GM19468 (cell line): ENCODE measurements around the gene HBM.
"Not testable (repeated sequence)": the region's sequence is repeated elsewhere in the genome, so short reads cannot be mapped to it uniquely, and the experiment has no call there.

Source experiments
- ATAC-seq: cut with Tn5 transposase; IDR thresholded peaks from one replicate; pipeline ENCODE4 v1.9.1; 2021; ENCODE audit warnings: mild to moderate bottlenecking, moderate library complexity, moderate number of reproducible peaks; ENCODE audit not compliant: unreplicated experiment; ENCODE audit errors: extremely low read depth

HBM gene

GRCh38 chr16:165539-166374 is at the start of gene HBM:
Gene HBM, plus strand, starts transcription at chr16:165978. Its CDS starts 20 bp downstream, at chr16:165998.
- ATAC-seq, result no peak

GRCh38 chr16:116015-116414 is 49.8 kb upstream of the HBM start:
- ATAC-seq, result no peak

GRCh38 chr16:117379-118365 is 48.1 kb upstream of the HBM start:
- no peak for ATAC-seq

GRCh38 chr16:118857-119256 is 46.9 kb upstream of the HBM start:
- no peak for ATAC-seq

- no peak for ATAC-seq
Observed at GRCh38 chr16:119295-119694, 46.5 kb upstream of the HBM start.

GRCh38 chr16:119835-120491 is 45.8 kb upstream of the HBM start:
- ATAC-seq, result no peak

- no peak for ATAC-seq
Observed at GRCh38 chr16:120756-121155, 45.0 kb upstream of the HBM start.

- ATAC-seq, result no peak
Observed at GRCh38 chr16:122361-122760, 43.4 kb upstream of the HBM start.

GRCh38 chr16:123558-124350 is 42.0 kb upstream of the HBM start:
- ATAC-seq, result not testable (repeated sequence)

- ATAC-seq, result no peak
Observed at GRCh38 chr16:125011-125410, 40.8 kb upstream of the HBM start.

GRCh38 chr16:129075-129474 is 36.7 kb upstream of the HBM start:
- no peak for ATAC-seq

GRCh38 chr16:130533-131173 is 35.1 kb upstream of the HBM start:
- ATAC-seq, result no peak

GRCh38 chr16:132120-132519 is 33.7 kb upstream of the HBM start:
- ATAC-seq, result no peak

- no peak for ATAC-seq
Observed at GRCh38 chr16:133716-134115, 32.1 kb upstream of the HBM start.

GRCh38 chr16:138049-138417 is 27.7 kb upstream of the HBM start:
- no peak for ATAC-seq

- no peak for ATAC-seq
Observed at GRCh38 chr16:140175-140857, 25.5 kb upstream of the HBM start.

- ATAC-seq, result no peak
Observed at GRCh38 chr16:142405-142967, 23.3 kb upstream of the HBM start.

GRCh38 chr16:143047-143446 is 22.7 kb upstream of the HBM start:
- ATAC-seq, result no peak
